Measurements from ENCODE around the gene RAET1E. TPM values are rescaled to one million over a fixed set of nuclear protein-coding genes. Genes with fewer than 3 reads are reported as not detected.
"Not testable (repeated sequence)": the region's sequence is repeated elsewhere in the genome, so short reads cannot be mapped to it uniquely, and the experiment has no call there.

The RAET1E gene
- total and polyA plus RNA-seq, 10 donors: 0.04 to 3.4 (median 1.2) TPM

DNA sequence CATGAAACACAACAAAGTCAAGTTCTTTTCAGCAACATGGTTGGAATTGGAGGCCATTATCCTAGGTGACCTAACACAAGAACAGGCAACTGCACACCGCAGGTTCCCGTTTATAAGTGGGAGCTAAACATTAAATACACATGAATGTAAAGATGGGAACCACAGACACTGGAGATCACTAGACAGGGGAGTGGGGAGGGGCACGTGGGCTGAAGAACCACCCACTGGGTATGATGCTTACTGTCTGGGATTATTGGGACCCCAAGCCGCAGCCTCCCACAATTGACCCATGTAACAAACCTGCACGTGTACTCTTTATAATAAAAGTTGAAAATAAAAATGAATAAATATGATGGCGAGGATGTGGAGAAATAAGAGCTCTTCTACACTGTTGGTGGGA lies 33.6 kb upstream of the RAET1E start:
- DNase-seq: no peak
- Histone ChIP-seq H3K27me3 (replicated peaks in 1 of 7) (peaks cover 2 to 98% (median 60%) of the 10 kb centered on the region in 7 donors), H3K4me3 (no peak overlapping the region), H3K27ac (no peak overlapping the region), H3K4me1 (peaks cover 0 to 4% (median under 1%) of the 10 kb centered on the region in 6 donors), H3K36me3 (no peaks in the 10 kb centered on the region), H3K9me3 (no peaks in the 10 kb centered on the region)
- intact Hi-C loops (cut with DNase I; ENCODE audit: low total_unique reads): no loop called here
- 67 to 73% (median 69%) methylated on average over 6 of the region's 6 CpGs for WGBS, 5 donors
- TF ChIP-seq POLR2A (IDR thresholded peaks at IDR 0.05): no peak
- no peak for TF ChIP-seq POLR2AphosphoS5 (IDR thresholded peaks at IDR 0.05)
- TF ChIP-seq, protein P1, sequence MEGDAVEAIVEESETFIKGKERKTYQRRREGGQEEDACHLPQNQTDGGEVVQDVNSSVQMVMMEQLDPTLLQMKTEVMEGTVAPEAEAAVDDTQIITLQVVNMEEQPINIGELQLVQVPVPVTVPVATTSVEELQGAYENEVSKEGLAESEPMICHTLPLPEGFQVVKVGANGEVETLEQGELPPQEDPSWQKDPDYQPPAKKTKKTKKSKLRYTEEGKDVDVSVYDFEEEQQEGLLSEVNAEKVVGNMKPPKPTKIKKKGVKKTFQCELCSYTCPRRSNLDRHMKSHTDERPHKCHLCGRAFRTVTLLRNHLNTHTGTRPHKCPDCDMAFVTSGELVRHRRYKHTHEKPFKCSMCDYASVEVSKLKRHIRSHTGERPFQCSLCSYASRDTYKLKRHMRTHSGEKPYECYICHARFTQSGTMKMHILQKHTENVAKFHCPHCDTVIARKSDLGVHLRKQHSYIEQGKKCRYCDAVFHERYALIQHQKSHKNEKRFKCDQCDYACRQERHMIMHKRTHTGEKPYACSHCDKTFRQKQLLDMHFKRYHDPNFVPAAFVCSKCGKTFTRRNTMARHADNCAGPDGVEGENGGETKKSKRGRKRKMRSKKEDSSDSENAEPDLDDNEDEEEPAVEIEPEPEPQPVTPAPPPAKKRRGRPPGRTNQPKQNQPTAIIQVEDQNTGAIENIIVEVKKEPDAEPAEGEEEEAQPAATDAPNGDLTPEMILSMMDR (IDR thresholded peaks at IDR 0.05 in 8 of 11, conservative IDR thresholded peaks at IDR 0.05 in 3 of 11): no peak

DNA sequence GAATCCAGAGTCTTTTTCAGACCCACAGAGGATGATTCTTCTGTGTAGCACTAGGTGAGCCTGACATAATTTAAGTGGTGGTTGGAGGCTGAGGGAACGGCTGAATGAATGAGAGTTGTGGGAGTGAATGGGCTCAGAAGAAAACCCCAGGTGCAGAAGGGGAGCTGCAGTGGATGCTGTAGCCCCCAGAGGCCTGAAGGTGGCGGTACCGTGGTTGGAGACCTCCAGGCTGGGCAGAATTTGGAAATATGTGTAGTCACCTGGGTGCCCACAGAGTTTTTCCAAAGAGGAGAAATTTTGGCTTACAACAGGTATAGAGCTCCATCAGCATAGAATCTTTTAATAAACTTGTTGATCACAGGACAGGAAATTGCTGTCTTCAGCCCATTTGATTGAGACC lies 31.5 kb upstream of the RAET1E start:
- Histone ChIP-seq H3K4me1 (peaks cover 0 to 20% (median 16%) of the 10 kb centered on the region in 6 donors), H3K36me3 (no peaks in the 10 kb centered on the region), H3K27ac (no peak overlapping the region), H3K9me3 (no peaks in the 10 kb centered on the region), H3K27me3 (replicated peaks in 1 of 7) (peaks cover 0 to 98% (median 44%) of the 10 kb centered on the region in 7 donors), H3K4me3 (no peak overlapping the region)
- no peak for DNase-seq
- intact Hi-C loops (cut with DNase I; ENCODE audit: low total_unique reads): no loop called here
- TF ChIP-seq, protein P1 (IDR thresholded peaks at IDR 0.05 in 8 of 11, conservative IDR thresholded peaks at IDR 0.05 in 3 of 11): peak in 3 of 11 experiments; percentile 27 to 43 (median 38)
- no peak for TF ChIP-seq POLR2A (IDR thresholded peaks at IDR 0.05)
- no peak for TF ChIP-seq POLR2AphosphoS5 (IDR thresholded peaks at IDR 0.05)
- 4 to 10% (median 7%) methylated on average over 3 of the region's 3 CpGs for WGBS, 5 donors

DNA sequence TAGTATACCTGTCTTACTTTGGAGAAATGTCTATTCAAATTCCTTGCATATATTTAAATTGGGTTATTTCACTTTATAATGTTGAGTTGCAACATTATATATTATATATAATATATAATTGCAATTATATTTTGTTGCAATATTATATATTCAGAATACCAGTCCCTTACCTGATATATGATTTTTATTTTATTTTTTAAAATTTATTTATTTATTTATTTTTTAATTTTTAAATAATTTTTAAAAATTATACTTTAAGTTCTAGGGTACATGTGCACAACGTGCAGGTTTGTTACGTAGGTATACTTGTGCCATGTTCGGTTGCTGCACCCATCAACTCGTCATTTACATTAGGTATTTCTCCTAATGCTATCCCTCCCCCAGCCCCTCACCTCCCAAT lies 29.1 kb upstream of the RAET1E start:
- intact Hi-C loops (cut with DNase I; ENCODE audit: low total_unique reads): loop anchor here (2.0 kb wide), 1 partner anchor 92 kb away; no protein-coding TSS in a partner anchor
- not testable (repeated sequence) for H3K27ac ChIP-seq, H3K9me3 ChIP-seq, H3K4me3 ChIP-seq, DNase-seq, H3K36me3 ChIP-seq
- 79 to 88% (median 88%) methylated on average over 4 of the region's 4 CpGs for WGBS, 5 donors
- Histone ChIP-seq H3K4me1 (peaks cover 0 to 35% (median 29%) of the 10 kb centered on the region in 6 donors), H3K27me3 (replicated peaks in 1 of 7) (peaks cover 0 to 98% (median 42%) of the 10 kb centered on the region in 7 donors)

- WGBS, 5 donors: 2 to 5% (median 3%) methylated on average over 28 to 31 of the region's 31 CpGs
- no peak for TF ChIP-seq POLR2AphosphoS5 (IDR thresholded peaks at IDR 0.05)
- TF ChIP-seq, protein P1 (IDR thresholded peaks at IDR 0.05 in 8 of 11, conservative IDR thresholded peaks at IDR 0.05 in 3 of 11): peak; percentile 53 to 96 (median 77)
- TF ChIP-seq POLR2A (IDR thresholded peaks at IDR 0.05): no peak
- DNase-seq: peak; percentile 90
- Histone ChIP-seq H3K4me3 (peak overlapping the region; percentile 17 to 64 (median 34)), H3K36me3 (no peaks in the 10 kb centered on the region), H3K9me3 (no peaks in the 10 kb centered on the region), H3K27me3 (replicated peaks in 1 of 7) (peaks cover 0 to 98% (median 39%) of the 10 kb centered on the region in 7 donors), H3K27ac (peak overlapping the region in 3 of 8 donors; percentile 4 to 40 (median 15)), H3K4me1 (peaks cover 0 to 35% (median 29%) of the 10 kb centered on the region in 6 donors)
- intact Hi-C loops (cut with DNase I; ENCODE audit: low total_unique reads): loop anchor here (2.0 kb wide), 1 partner anchor 91 kb away; no protein-coding TSS in a partner anchor
These were observed 28.3 kb upstream of the RAET1E start for GRCh38 chr6:149925974-149926777.
